ENCODE data around the gene VAV3.
A peak's percentile ranks its signal among the peaks of the same experiment; 100 is the strongest.
"Not testable (repeated sequence)": the region's sequence is repeated elsewhere in the genome, so short reads cannot be mapped to it uniquely, and the experiment has no call there.

Gene VAV3

GRCh38 chr1:108007531-108007930 lies 42.6 kb upstream of the VAV3 start:
- no peak overlapping the region for H3K27ac ChIP-seq
- DNase-seq = no peak
- no peak overlapping the region for H3K4me3 ChIP-seq (ENCODE audit: low read depth, low read length)
- no peak for TF ChIP-seq CTCF (IDR thresholded peaks at IDR 0.05; ENCODE audit: low read depth, low read length, missing control alignments)
- no peaks in the 10 kb centered on the region for H3K36me3 ChIP-seq (replicated peaks)
- in situ Hi-C loops (cut with HindIII; ENCODE audit: low pct_ligation_motif_present, low sequenced_read_pairs) = no loop called here
- no peaks in the 10 kb centered on the region for H3K27me3 ChIP-seq (replicated peaks)

GRCh38 chr1:108007070-108007469 lies 42.1 kb upstream of the VAV3 start:
- in situ Hi-C loops (cut with HindIII; ENCODE audit: low pct_ligation_motif_present, low sequenced_read_pairs) = no loop called here
- Histone ChIP-seq H3K4me3 (ENCODE audit: low read depth, low read length) (no peak overlapping the region), H3K27ac (no peak overlapping the region), H3K27me3 (replicated peaks) (no peaks in the 10 kb centered on the region), H3K36me3 (replicated peaks) (no peaks in the 10 kb centered on the region)
- no peak for DNase-seq
- TF ChIP-seq CTCF (IDR thresholded peaks at IDR 0.05; ENCODE audit: low read depth, low read length, missing control alignments) = no peak

- H3K27me3 ChIP-seq (replicated peaks); DNase-seq; in situ Hi-C loops (cut with HindIII; ENCODE audit: low pct_ligation_motif_present, low sequenced_read_pairs); H3K36me3 ChIP-seq (replicated peaks); H3K27ac ChIP-seq; H3K4me3 ChIP-seq (ENCODE audit: low read depth, low read length): not testable (repeated sequence)
Observed at GRCh38 chr1:108004919-108005318, 39.9 kb upstream of the VAV3 start.

- H3K4me3 ChIP-seq (ENCODE audit: low read depth, low read length) = no peak overlapping the region
- no peaks in the 10 kb centered on the region for H3K27me3 ChIP-seq (replicated peaks)
- H3K27ac ChIP-seq = no peak overlapping the region
- DNase-seq = peak; percentile 82
- no peak for TF ChIP-seq CTCF (IDR thresholded peaks at IDR 0.05; ENCODE audit: low read depth, low read length, missing control alignments)
- H3K36me3 ChIP-seq (replicated peaks) = no peaks in the 10 kb centered on the region
- in situ Hi-C loops (cut with HindIII; ENCODE audit: low pct_ligation_motif_present, low sequenced_read_pairs) = no loop called here
Observed at GRCh38 chr1:108000620-108001111, 35.7 kb upstream of the VAV3 start.

GRCh38 chr1:108000184-108000583 lies 35.2 kb upstream of the VAV3 start:
- in situ Hi-C loops (cut with HindIII; ENCODE audit: low pct_ligation_motif_present, low sequenced_read_pairs) = no loop called here

GRCh38 chr1:107997866-107998265 lies 32.9 kb upstream of the VAV3 start:
- in situ Hi-C loops (cut with HindIII; ENCODE audit: low pct_ligation_motif_present, low sequenced_read_pairs) = no loop called here

More at GRCh38 chr1:108000184-108000583, 35.2 kb upstream of the VAV3 start:
- Histone ChIP-seq H3K36me3 (replicated peaks) (no peaks in the 10 kb centered on the region), H3K4me3 (ENCODE audit: low read depth, low read length) (no peak overlapping the region), H3K27me3 (replicated peaks) (no peaks in the 10 kb centered on the region), H3K27ac (no peak overlapping the region)
- no peak for TF ChIP-seq CTCF (IDR thresholded peaks at IDR 0.05; ENCODE audit: low read depth, low read length, missing control alignments)
- DNase-seq = no peak

More at GRCh38 chr1:107997866-107998265, 32.9 kb upstream of the VAV3 start:
- no peak for DNase-seq
- H3K36me3 ChIP-seq (replicated peaks) = no peaks in the 10 kb centered on the region
- H3K4me3 ChIP-seq (ENCODE audit: low read depth, low read length) = no peak overlapping the region
- TF ChIP-seq CTCF (IDR thresholded peaks at IDR 0.05; ENCODE audit: low read depth, low read length, missing control alignments) = no peak
- H3K27ac ChIP-seq = no peak overlapping the region
- no peaks in the 10 kb centered on the region for H3K27me3 ChIP-seq (replicated peaks)
